HG03565 (cell line): ENCODE measurements around the gene SLC2A9.
"Not testable (repeated sequence)": the region's sequence is repeated elsewhere in the genome, so short reads cannot be mapped to it uniquely, and the experiment has no call there.

ENCODE experiments used
- ATAC-seq: cut with Tn5 transposase; IDR thresholded peaks from one replicate; pipeline ENCODE4 v1.9.1; 2021; ENCODE audit warnings: mild to moderate bottlenecking, moderate library complexity; ENCODE audit not compliant: unreplicated experiment

Gene SLC2A9

DNA sequence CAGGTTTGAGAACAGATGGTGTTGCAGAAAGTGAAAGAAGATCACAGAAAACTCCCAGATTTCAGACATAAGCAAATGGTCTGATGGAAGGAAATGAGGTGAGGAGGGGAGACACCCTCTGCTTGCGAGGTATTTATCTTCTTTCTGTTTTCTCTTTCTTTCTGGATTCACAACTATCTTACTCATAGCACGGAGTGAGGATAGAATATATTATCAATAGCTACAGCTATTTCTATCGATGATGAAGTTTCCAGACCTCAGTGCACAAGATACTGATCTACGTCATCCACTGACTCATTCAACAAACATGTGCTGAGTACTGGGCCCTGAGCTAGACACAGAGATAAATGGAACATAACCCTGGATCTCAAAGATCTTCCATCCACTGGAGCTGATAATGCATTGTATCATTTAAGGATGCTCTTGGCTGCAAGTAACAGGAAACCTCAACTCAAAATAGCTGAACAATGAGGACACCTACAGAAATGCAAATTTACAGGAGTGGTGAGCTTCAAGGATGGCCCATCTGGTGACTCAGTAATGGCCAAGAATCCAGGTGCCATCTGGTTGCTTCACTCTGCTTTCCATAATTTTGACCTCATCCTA is 21.2 kb downstream of the SLC2A9 start:
- peak; percentile 43 for ATAC-seq

DNA sequence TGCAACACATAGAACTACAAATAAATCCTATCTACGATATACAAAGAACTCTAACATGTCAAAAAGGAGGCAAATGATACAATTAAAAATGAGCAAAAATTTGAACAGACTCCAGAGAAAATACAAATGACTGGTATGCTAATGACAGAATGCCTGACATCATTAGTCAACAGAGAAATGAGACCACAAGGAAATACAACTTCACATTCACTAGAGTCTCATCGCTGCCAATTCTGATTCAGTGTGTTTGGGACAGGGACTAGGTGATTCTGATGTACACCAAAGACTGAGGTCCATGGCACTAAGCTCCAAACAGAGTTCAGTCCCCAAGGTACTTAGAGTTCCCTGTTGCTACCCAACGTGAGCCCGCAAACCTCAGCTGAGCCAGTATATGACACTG is 23.4 kb downstream of the SLC2A9 start:
- ATAC-seq = no peak

DNA sequence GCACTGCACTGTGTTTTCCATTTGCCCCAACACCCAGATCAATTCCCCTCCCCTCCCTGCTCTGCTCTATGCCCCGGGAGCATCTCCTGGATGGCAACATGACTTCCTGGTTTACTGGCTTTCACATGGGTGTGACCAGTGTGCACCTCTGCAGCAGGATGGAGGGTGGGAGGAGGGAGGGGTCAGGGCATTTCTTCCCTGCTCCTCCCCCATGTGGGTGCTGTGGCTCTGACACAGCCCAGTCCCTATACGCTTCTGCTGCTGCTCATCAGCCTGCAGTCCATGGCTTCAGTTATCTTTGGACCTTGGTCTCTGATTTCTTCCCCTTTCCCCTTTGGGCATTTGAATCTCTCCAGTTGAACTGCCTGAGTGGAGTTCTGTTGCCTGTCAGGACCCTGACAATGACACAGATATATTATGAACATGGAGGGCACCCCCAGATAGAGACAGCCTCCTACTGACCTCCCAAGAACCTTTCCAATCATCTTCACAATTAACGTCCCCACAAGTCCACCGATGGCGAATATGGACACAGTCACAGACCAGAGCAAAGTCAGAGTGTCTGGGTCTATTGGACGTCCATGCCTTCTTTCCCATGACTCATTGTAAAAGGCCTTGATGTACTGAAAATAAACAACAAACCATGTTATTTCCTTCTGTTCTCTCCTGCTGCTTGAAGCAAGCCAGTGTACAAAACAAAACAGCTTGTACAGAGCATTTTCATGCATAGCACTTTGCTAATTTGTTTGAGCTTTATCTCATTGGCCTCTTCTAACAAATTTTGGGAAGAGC is 24.8 kb downstream of the SLC2A9 start:
- no peak for ATAC-seq

DNA sequence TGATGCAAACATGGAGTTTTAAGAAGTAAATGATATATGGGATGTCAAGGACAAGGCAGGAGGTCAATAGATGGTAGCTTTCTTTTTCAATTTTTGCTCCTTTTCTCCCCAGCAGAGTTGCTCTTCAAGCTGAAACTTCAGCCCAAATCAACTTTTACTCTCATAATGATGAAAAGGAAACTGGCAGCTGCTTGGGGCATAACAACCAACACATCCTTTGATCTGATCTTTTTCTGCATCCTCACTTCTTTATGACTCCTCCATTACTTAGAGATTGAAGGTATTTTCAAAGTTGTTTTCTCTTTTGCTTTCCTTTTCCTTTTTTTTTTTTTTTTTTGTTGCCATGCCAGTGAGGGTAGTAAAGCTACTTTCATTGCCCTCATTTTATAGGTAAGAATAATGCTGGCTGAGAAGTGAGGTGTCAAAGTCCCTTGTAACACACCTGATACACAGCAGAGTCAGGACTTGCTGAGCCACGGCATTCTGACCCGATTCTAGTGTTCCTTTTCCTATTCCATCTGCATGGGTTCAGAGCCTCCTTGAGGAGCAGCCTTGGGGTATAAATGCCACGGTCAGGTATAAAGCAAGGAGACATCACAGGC is 26.9 kb downstream of the SLC2A9 start:
- no peak for ATAC-seq

DNA sequence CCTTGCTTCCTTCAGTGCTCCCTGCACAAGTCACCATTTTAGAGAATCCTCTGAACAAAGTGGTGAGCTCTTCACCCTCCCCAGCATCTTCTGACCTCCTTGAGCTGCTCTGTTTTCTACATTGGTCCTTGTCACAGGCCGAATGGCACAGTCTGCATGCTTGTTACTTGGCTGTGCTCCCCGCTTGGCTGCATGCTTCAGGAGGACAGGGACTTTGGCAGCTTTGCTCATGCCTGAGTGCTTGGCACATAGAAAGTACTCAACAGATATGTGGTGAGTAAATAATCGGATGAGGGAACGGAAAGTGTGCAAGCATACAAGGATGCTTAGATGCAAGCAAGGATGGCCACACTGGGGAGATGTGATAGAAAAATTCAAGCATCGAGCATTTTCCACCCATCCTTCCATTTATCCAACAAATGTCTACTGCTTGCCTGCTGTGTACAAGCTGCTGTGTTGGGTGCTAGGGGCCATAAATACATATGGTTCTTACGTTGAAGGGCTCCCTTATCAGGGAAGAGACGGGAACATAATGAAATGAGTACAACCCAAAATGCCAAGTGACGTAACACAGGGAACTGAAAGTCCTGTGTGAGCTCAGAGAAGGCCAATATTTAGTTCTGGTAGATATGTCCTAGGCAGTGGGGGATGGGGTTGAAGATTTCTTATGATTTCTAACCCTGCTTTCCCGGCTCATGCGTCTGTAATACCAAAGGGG is 31.2 kb downstream of the SLC2A9 start:
- no peak for ATAC-seq

DNA sequence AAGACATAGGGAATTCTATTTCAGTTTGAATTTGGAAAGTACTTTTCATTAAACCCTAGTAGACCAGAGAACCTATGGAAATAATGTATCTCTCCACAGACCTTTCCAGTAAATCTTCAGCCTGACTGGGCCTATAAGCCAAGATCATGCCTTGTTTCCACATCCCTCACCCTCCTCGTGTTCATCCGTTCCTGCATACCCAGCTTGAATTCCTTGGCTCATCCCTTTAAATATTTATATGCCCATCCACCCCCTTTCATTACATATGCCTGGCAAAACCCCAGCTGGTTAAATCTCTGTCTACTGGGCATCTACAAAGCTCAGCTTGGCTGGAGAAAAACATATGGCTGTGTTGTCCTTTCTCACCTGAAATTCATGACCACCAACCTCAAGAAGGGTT is 32.4 kb downstream of the SLC2A9 start:
- no peak for ATAC-seq

DNA sequence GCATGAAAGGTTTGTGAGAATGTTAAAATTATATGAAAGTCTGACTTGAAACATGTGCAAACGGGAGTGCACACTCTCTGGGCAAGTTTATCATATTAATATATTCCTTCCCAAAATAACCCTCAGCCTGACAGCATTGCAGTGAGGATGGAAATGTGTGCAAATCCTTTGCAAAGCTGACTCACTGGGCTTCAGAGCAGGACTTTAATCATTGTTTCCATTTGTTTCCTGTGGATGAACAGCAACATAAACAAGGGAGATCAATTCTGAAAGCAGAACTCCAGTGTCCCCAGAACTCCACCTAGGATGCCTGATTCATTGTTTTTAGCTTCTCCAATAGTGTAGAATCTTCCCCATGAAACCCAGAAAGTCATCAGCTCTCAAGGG is 32.9 kb downstream of the SLC2A9 start:
- no peak for ATAC-seq

DNA sequence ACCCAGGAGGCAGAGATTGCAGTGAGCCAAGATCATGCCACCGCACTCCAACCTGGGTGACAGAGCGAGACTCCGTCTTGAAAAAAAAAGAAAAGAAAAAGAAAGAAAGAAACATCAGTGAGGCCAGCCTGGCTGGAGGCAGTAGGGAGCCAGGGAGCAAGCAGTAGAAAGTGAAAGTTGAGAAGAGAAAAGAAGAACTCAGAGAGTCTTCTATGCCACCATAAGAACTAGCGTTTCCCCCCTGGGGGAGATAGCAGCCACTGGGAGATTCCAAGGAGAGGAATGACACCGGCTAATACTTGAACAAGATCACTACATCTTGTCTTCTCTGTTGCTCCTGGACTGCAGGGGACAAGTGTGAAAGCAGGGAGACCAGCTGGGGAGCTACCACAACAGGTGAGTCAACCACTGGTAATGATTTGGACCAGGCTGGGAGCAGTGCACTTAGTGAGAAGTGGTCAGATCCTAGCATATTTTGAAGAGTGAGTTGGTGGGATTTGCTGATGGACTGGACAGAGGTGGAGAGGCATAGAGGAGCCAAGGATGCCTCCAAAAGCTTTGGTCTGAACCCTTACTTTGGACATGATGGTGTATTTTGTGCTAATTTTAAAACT is 33.4 kb downstream of the SLC2A9 start:
- peak; percentile 55 for ATAC-seq

DNA sequence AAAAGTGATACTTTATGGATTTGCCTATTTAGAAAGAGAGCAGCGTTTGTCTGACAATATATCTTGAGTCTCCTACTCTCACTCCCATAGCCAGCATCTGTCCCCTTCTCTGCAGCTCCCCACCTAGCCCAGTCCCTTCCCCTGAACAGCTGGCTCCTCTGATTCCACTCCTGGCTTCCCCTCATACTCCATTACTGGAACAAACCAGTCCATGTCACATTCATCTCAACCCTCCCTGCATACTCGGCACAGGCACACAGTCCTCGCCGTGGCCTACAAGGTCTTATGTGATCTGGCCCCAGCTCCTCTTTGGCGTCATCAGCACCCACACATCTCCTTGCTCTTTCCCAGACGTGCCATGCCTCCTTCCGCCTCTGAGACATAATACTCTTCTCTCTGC is 36.7 kb downstream of the SLC2A9 start:
- no peak for ATAC-seq

DNA sequence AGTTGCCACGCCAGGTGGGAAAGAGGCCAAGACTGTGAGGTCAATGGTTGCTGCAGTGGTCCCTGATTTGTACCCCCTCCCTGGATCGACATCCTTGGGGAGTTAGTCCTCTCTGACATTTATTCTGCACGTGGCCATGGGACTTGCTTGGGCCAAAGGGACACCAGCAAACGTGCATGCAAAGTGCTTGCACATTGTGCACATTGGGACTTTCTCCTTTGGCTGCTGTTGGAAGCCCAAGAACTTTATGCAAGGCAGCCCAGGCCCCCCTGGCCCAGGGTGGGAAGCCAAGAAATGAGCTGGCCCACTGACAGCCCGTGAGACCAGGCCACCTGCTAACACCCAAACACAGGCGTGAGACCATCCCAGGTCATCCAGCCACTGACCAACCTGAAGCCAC is 38.1 kb downstream of the SLC2A9 start:
- no peak for ATAC-seq

DNA sequence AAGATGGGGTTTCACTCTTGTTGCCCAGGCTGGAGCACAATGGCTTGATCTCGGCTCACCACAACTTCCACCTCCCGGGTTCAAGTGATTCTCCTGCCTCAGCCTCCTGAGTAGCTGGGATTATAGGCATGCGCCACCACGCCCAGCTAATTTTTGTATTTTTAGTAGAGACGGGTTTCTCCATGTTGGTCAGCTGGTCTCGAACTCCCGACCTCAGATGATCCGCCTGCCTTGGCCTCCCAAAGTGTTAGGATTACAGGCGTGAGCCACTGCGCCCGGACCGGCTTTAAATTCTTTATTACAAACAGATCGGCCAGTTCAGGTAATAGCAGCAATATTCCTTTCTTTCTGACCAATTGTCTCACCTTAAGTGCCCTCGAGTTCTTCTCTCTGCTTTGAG is 39.4 kb downstream of the SLC2A9 start:
- not testable (repeated sequence) for ATAC-seq

DNA sequence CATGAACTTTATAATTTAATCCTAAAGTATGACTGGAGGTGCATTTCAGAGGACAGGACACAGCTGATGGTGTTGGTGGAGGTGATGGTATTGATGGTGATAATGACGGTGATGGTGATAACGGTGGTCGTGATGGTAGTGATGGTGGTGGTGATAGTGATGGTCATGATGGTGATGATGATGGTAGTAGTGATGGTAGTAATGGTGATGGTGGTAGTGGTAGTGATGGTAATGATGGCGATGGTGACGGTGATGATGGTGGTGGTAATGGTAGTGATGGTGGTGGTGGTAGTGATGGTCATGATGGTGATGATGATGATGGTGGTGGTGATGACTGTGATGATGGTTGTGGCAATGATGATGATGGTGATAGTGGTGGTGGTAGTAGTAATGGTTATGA is 40.4 kb downstream of the SLC2A9 start:
- no peak for ATAC-seq

DNA sequence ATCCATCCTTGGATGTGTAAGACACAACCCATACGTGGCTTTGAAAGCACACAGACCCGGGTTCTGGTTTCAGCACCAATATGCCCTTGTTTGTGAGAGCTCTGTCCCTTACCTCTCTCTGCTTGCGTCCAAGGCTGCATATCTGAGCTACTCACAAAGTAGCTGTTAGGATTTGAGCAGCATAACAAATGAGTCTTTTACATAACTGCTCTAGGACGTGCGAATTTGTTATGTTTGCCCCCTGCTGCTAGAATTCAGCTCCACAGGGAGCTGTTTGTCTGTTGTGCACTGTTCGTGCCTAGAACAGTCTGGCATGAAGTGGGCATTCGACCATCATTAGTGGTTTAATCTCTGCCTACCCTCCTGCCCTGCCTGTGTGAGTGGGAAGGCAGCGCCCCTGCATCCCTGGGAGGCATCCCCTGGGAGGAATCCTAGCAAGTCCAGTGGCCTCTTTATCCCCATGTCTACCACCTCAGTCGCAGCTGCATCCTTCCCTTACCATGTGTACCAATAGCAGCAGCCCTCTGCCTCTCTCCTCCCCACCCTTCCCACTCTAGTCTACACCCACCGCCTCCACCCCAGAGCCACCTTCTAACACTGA is 42.1 kb downstream of the SLC2A9 start:
- no peak for ATAC-seq

DNA sequence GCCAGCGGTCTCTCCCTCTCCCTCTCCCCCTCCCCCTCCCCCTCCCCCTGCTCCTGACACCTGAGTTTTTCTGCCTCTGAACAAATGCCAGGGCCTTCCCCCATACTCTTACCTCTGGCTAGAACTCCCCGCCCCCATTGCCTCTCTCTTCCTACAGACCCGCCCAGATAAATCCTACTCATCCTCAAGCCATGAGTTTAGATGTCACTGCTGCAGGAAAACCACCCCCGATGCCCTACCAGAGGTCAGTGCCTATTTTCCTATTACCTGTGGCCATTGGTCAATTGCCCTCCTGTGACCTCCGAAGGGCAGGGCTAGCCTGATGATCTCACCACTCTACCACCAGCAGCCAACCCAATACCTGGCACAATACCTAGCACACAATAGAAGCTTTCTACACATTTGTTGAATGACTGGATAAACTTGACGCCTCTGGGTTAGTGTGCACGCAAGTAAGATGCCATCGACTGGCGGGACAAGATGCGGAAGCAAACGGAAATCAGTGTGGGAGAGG is 43.7 kb downstream of the SLC2A9 start:
- ATAC-seq = no peak

DNA sequence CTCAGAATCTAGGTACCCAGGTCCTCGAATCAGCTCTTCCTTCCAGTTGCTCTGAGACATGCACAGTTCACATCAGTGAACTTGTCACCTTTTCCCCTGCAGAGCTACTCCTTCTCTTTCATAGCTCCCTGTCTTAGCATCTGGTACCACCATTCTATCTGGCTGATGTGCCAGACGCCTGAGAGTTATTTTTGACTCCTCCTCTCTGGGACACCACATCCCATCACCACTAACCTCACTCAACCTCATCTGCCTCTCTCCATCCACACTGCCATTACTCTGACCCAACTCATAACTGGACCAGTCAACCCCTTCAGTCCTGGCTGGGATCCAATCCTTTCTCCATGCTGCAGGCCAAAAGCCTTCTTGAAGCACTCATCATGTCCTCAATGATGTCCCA is 44.5 kb downstream of the SLC2A9 start:
- no peak for ATAC-seq

DNA sequence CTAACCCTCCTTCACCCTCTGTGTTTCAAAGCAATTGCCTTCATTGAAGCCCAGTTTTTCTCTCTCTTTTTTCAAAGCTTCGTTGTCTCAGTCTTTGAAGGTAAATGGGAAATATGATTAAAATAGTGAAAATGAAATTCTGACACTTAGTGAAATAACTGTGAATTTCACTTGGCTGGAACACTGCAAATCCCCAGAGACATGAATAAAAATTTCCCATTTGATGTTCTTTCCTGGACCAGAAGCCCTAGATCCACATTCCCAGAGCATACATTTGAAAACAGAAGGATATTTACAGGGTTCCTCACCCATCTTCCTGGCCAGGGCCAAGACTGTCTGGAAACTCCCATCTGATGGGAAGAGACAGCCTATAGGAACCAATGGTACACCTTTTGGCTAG is 45.0 kb downstream of the SLC2A9 start:
- no peak for ATAC-seq

DNA sequence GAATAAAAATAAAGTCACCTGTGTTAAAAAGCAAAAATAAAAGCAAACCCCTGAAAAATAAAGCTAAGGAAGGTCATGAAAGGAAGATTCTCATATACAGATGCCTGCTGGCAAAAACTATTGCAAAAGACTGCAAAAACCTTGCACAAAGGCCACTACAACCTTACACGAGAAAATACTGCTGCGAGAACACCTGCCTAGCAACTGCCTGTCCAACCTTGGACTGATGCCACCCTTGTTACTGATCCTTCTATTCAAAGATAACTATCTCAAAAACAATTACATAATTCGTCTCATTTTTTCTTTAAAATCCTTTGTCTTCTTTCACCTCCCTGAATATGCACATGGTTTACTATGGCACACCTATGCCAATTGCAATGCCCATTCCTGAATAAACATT is 49.6 kb downstream of the SLC2A9 start:
- ATAC-seq = no peak

DNA sequence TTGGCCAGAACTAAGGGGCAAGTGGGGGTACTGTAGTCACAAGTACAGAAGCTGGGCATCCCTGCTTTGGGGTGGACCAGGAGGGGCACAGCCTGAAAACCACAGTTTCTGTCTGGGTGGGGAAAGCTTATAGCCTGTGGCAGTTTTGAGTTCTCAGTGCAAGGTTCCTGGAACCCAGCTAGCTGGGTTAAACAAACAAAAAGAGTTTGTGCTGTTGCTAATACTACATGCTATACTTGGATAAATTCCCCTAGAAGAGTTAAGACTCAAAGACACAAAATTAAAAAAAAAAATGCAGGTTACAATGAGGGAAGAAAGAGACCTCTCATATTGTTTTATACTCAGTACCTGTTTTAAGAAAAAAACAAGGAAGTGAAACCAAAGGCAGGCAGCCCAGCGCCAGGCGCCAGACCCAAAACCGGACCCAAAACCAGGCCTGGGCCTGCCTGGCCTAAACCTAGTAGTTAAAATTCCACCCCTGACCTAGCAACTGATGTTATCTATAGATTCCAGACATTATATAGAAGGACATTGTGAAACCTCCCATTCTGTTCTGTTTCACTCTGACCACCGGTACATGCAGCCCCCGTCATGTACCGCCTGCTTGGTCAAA is 50.8 kb downstream of the SLC2A9 start:
- ATAC-seq = peak; percentile 84

DNA sequence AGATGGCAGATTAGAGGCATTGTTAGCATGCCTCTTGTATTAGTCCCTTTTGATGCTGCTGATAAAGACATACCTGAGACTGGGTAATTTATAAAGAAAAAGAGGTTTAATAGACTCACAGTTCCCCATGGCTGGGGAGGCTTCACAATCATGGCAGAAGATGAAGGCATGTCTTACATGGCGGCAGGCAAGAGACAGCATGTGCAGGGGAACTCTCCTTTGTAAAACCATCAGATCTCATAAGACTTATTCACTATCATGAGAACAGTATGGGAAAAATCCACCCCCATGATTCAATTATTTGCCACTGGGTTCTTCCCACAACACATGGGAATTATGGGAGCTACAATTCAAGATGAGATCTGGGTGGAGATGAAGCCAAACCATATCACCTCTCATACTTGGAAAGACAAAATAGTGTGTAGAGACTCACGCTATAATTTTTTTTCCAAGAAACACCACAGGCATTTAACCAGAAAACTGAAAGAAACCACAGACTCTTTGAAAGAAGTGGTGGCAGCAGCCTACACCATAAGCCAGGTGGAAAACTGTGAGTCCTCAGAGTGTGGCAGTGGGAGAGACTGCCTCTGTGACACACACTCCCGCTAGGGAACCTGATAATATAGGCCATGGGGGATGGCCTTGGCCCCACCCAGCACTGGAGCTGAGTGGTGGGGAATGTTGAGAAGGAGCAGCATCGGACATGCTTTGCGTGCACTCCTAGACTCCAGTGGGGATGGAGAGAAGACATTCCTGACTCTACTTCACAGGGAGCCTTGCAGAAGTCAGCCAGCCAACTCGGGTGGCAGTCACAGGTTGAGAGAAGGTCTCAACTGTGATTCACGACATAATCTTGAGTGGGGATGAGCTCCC is 51.5 kb downstream of the SLC2A9 start:
- ATAC-seq = no peak
